Activated naive CD8-positive, alpha-beta T cell treated with anti-CD3 and anti-CD28 coated beads, Interleukin-2, amount 50 U/mL, for 24 hours (primary cell): Measurements from ENCODE around the gene F2R.
"Not testable (repeated sequence)": the region's sequence is repeated elsewhere in the genome, so short reads cannot be mapped to it uniquely, and the experiment has no call there.

Experiments used
- ATAC-seq: fragments of 150-1000 bp; cut with Tn5 transposase; one replicate; pipeline ENCODE4 v1.10.0; 2021
- DNase-seq: peaks from one replicate; pipeline ENCODE4 v3.0.0; 2021
- H3K27ac Mint-ChIP-seq: one replicate; pipeline ENCODE4 v1.8.0; 2021; ENCODE audit warnings: mild to moderate bottlenecking, mixed read lengths
- H3K27me3 Mint-ChIP-seq: one replicate; pipeline ENCODE4 v1.8.0; 2021; ENCODE audit warnings: mixed read lengths
- H3K36me3 Mint-ChIP-seq: one replicate; pipeline ENCODE4 v1.8.0; 2021; ENCODE audit warnings: low read depth, mixed read lengths
- H3K4me1 Mint-ChIP-seq: one replicate; pipeline ENCODE4 v1.8.0; 2021; ENCODE audit warnings: mixed read lengths
- H3K4me3 Mint-ChIP-seq: one replicate; pipeline ENCODE4 v1.8.0; 2021; ENCODE audit warnings: mild to moderate bottlenecking, moderate library complexity, mixed read lengths
- H3K9me3 Mint-ChIP-seq: one replicate; pipeline ENCODE4 v1.8.0; 2021; ENCODE audit warnings: mixed read lengths

Gene F2R

GRCh38 chr5:76775921-76776320 is 60.0 kb downstream of the F2R start:
- Mint-ChIP-seq H3K36me3 (no peaks in the 10 kb centered on the region), H3K4me1 (peaks cover 2% of the 10 kb centered on the region), H3K9me3 (no peaks in the 10 kb centered on the region), H3K4me3 (no peak overlapping the region), H3K27ac (no peak overlapping the region), H3K27me3 (no peaks in the 10 kb centered on the region)
- no peak for ATAC-seq
- DNase-seq, result no peak

GRCh38 chr5:76776391-76776790 is 60.5 kb downstream of the F2R start:
- no peaks in the 10 kb centered on the region for H3K27me3 Mint-ChIP-seq
- H3K27ac Mint-ChIP-seq, result no peak overlapping the region
- no peaks in the 10 kb centered on the region for H3K36me3 Mint-ChIP-seq
- H3K4me1 Mint-ChIP-seq, result peaks cover 2% of the 10 kb centered on the region
- no peak for ATAC-seq
- no peak for DNase-seq
- H3K4me3 Mint-ChIP-seq, result no peak overlapping the region
- H3K9me3 Mint-ChIP-seq, result no peaks in the 10 kb centered on the region

DNA sequence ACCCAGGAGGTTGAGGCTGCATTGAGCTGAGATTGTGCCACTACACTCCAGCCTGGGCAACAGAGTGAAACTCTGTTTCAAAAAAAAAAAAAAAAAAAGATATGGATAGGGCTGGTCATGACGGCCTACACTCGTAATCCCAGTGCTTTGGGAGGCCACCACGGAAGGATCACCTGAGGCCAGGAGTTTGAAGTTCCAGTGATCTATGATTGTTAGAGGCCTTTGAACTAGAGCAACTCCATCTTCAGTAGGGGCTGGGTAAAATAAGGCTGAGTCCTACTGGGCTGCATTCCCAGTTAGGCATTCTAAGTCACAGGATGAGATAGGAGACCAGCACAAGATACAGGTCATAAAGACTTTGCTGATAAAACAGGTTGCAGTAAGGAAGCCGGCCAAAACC is 64.7 kb downstream of the F2R start:
- H3K4me3 Mint-ChIP-seq, H3K36me3 Mint-ChIP-seq, H3K27ac Mint-ChIP-seq, H3K9me3 Mint-ChIP-seq, DNase-seq, ATAC-seq, H3K4me1 Mint-ChIP-seq, H3K27me3 Mint-ChIP-seq: not testable (repeated sequence)

- Mint-ChIP-seq H3K9me3 (no peaks in the 10 kb centered on the region), H3K36me3 (no peaks in the 10 kb centered on the region), H3K27ac (no peak overlapping the region), H3K4me3 (no peak overlapping the region), H3K27me3 (peaks cover 1% of the 10 kb centered on the region), H3K4me1 (no peaks in the 10 kb centered on the region)
- DNase-seq (no peak), ATAC-seq (no peak)
Measured at GRCh38 chr5:76781775-76782174, 65.8 kb downstream of the F2R start.

GRCh38 chr5:76782444-76782843 is 66.5 kb downstream of the F2R start:
- peaks cover 1% of the 10 kb centered on the region for H3K27me3 Mint-ChIP-seq
- H3K9me3 Mint-ChIP-seq, result no peaks in the 10 kb centered on the region
- DNase-seq (no peak), ATAC-seq (no peak)
- no peaks in the 10 kb centered on the region for H3K4me1 Mint-ChIP-seq
- H3K4me3 Mint-ChIP-seq, result no peak overlapping the region
- H3K27ac Mint-ChIP-seq, result no peak overlapping the region
- H3K36me3 Mint-ChIP-seq, result no peaks in the 10 kb centered on the region
